Cerebellar cortex (tissue), 1 donor: ENCODE data around the gene NOXRED1.
"Not testable (repeated sequence)": the region's sequence is repeated elsewhere in the genome, so short reads cannot be mapped to it uniquely, and the experiment has no call there.

Experiments used
- DNase-seq: peaks from one replicate; pipeline ENCODE4 v3.0.0-alpha.2; 2015; ENCODE audit warnings: low spot score

Gene NOXRED1, protein sequence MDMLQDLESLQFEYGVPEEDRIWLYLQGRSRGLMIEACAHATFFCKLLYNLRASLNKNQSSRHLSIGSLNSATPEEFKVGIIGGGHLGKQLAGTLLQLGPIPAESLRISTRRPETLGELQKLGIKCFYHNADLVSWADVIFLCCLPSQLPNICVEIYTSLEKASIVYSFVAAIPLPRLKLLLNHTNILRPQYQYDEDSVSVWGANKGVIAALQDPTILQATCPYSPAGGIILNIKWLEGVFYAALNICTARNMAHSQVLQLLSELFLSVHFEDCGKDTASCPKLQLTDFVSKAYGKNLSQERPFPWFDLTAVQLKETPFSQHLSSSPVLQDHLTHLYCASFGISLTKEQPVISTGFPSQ

DNA sequence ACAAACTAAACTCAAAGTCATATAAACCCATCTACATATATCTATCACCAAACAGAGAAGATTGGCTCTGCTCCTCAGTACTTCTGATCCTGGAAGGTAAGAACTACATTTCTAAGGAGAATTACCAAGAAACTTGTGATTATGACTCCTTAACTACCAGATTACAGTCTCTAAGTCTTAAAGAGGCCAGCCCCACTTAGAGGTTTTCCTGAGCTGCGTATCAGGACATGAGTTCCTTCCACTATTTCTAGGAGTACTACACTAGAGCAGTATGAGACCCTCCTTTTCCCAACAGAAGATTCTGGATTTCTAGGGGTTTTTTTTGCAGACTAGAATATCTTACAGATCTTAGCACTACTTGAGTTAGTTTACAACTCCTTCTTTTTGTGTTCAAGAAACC lies at the start of gene NOXRED1:
Gene NOXRED1, minus strand, starts transcription at position 101 of the 400 bp plus-strand sequence. CDS start 634 bp downstream, outside the sequence.
- DNase-seq: no peak

DNA sequence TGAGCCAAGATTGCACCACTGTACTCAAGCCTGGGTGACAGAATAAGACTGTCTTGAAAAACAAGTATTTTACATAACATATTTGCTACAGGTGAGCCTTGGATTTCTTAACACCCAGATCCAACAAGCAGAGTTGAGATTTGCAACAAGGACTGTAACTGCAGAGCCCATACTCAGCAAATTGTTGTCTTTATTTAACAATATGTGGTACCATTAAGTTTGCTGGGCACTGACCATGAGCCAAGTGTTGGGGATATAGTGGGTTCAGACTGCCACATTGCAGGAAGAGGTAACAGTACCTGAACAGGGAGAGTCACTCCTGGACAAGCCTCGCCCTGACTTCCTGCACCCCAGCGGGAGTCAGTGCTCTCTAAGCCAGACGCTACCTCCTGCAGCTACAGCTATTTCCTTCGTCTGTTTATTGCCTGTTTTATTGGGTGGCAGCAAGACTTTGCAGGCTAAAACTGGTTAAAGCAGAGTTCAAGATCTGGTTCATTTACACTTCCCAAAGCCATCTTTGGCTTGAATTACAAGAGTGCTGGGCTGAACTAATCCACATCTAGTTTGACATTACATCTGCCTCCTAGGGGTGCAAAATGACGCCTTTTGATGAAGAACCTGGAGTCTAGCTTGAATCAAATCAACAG lies 47.0 kb upstream of the NOXRED1 start:
- no peak for DNase-seq

DNA sequence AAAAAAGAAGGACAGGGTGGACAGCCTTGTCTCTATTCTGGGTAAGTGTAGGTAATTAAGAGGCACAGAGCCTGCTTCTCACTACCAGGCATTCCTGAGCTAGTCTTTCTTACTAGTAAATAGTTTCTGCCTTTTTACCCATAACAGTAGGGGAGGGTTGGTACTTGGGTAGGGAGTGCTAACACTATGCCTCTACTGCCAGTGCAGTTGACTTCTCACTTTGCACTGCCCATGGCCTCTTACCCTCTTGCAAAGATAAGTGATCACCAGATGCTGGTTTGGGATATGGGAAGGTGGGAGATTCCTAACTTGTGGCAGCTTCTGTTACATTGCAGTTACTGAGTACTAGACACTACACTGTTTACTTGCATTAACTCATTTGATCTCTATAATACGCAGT lies 46.2 kb upstream of the NOXRED1 start:
- DNase-seq: no peak

DNA sequence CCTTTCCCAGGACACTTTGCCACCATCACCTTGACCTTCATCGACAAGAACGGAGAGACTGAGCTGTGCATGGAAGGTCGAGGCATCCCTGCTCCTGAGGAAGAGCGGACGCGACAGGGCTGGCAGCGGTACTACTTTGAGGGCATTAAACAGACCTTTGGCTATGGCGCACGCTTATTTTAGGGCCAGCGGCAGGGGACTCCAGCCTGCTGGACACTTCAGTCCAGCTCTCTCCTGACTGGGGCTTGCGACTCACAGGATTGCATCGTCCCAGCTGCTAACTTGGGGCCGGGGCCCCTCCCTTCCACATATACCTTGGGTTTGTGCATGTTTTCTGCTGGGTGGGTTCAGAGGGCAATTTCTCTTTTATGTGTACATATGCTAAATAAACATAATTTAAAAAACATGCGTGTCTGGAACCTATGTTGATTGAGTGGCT lies 45.8 kb upstream of the NOXRED1 start:
- DNase-seq: no peak

DNA sequence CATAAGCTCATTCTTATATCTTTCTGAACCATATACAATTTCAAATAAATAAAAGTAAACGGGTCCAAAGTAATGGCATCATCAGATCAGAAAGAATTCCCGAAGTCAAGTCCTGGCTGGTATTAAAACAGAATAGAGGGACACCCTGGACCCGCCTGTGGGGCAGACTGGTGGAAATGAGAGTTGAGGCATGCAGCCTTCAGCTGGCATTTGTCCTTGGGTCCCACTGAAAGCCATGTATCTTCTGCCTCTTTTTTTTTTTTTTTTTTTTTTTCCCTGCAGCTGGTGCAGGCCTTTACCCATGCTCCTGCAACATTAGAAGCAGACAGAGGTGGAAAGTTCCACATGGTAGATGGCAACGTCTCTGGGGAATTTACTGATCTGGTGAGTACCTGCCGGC lies 44.5 kb upstream of the NOXRED1 start:
- DNase-seq: no peak

DNA sequence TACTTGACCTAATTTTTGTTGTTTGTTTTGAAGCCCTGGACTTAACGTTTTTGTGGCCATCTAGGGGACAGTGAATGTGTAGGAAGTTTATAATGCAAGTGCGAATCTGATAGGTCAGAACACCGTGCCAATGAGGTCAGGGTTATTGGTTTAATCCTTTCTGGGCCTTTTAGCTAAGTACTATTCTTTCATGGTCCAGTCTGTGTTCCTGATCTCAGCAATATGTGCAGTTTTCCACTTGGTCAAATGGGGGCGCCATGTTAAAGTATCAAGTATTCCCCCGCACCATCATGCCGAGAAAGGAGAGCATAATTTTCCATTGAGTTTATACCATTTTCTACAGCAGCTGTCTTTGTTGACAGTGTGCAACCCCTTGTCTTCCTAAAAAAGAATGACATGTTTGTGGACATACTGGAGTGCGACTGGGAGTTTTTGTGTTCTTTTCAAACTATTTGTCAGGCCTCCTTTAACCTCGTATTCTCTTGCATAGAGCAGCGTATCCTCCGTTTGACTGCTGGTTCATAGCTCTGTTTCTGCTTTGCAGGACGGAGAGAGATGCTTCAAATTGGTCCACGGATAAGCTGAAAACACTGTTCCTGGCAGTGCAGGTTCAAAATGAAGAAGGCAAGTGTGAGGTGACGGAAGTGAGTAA lies 35.9 kb upstream of the NOXRED1 start:
- DNase-seq: peak; percentile 68

DNA sequence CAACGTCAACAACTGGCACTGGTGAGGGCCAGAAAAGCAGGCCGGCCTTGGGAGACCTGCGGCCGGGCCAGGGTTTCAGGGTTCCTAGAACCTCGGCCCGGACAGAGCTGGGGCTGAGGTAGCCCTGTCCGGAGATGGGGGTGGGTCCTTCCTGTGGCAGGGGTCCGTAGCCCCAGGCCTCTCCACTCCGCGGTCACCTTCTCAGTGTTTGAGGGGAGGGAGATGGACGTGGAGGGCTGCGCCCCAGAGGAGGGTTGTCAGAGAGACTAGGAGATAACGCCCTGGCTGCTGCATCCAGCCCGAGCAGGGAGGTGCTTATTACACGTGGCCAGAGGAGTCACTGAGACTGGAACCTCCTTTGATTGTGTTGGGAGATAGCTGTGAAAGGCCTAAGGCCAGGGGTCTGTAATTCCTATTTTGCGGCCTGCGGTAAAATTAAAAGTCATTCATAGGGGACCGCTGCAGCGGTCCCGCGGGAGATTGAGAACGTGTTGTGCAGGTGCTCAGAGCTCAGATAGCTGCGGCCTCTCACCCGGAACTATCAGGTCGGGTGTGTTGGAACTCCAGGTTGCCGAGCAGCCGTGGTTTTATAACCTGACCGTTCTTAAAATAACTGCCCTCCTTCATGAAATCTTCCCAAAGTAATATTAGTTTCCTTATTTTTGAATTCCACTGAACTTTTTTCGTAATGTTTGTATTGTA lies 35.1 kb upstream of the NOXRED1 start:
- peak; percentile 32 for DNase-seq

DNA sequence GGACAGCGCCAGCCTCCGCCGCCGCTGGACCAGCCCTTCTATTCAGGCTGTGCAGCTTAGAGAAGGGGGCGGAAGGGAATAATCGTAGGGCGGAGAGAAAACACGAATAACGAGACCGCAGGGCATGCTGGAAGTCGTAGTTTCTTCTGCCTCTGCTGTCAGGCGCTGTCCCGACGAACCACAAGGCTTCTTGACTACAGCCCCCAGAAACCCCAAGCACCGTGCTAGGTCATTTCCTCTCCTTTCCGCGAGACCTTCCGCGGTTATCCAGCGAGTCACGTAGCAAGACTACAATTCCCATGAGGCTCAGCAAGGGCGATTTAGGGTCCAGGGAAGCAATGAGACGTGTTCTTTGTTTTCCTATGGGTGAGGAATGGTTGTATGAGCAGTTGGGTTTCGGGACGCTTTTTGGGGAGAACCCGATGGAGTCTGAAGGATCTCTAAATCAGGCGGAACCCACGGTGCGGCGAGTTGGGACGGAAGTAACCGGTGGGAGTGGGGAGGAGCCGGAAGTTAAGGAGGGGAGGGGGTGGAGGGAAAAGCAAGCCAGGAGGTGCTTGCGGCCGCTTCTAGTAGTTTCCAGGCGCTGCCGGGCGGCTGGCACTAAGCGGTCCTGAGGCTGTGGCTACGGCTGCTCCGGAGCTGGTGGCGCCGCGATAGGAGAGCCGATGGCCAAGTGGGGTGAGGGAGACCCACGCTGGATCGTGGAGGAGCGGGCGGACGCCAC lies 34.4 kb upstream of the NOXRED1 start, which contains the start of the genes AHSA1 and VIPAS39:
Gene AHSA1, plus strand, starts transcription at position 572 of the 727 bp plus-strand sequence. Its CDS starts 97 bp downstream, at position 669.
Gene VIPAS39, minus strand, starts transcription at position 80 of the 727 bp plus-strand sequence. CDS start 3,499 bp downstream, outside the sequence.
- DNase-seq: peak; percentile 100

DNA sequence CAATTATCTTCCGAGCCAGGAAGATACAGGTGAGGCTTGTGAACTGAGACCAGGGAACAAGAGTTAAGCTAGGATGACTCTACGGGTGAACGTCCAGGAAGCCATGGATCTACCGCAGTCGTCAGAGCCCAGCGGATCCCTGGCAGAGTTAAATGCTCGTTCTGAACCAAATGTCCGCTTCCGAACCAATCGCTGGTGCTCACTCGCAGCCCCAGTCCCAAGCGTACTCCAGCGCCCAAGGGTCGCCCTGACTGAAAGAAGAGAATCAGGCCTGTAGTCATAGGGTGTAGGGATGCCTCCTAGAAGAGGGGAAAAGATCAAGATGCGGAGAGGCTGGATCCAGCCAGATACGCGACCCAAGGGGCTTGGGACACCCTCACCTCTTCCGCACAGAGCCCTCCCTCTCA lies 33.8 kb upstream of the NOXRED1 start:
- DNase-seq: no peak

DNA sequence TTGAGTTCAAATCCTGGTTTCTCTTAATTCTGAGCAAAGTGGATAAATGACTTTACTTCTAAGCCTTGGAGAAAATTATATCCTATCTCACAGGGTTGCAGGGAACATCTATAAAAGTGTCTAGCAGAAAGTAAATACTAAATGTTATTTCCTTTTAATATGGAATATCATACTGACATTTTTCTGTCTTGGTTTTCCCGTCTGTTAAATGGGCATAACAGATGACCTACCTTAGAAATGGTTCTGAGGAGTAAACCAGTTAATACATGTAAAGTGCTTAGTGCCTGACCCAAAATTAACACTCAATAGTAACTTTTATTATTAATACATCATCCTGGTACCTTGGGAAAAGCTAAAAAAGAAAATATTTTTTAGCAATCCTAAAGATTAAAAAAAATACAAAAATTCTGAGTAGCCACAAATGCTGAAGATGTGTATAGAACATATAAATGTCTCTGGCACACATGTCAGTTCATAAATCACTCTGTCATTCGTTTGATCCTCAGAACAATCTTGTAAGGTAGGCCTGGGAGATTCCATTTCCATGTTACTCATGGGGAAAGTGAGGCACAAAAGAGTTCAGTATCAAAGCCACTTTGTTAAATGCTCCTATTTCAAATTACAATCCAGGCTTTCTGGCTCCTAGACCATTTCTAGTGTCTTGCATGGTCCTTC lies 32.8 kb upstream of the NOXRED1 start:
- no peak for DNase-seq

DNA sequence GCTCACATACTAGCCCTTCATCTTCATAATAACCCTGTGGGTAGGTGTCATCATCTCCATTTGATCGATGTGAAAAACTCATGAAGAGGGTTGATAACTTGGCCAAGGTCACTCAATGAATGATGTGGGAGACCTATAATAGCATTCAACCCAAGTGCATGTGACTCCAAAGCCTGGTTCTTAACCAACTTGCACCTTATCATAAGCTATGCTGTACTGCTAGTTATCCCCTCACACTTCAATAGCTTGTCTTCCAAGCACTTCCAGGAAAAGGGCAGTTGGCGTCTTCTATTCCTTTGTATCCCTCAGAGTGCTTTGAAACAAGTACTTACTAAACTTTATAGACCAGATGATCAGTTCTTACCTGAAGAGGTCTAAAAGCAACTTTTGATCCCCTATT lies 18.9 kb upstream of the NOXRED1 start:
- no peak for DNase-seq

DNA sequence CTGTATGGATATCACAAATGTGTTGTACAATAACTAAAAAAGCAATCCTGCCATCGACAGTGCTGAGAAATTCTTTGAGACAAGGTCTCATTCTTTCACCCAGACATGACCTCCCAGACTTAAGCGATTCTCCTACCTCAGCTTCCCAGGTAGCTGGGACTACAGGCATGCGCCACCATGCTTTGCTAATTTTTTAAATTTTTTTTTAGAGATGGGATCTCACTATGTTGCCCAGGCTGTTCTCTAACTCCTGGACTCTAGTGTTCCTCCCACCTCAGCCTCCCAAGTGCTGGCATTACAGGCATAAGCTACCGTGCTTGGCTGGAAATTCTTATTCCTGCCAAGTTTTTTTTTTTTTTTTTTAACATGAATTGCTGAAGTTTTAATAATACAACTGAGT lies 16.5 kb upstream of the NOXRED1 start:
- DNase-seq: no peak

DNA sequence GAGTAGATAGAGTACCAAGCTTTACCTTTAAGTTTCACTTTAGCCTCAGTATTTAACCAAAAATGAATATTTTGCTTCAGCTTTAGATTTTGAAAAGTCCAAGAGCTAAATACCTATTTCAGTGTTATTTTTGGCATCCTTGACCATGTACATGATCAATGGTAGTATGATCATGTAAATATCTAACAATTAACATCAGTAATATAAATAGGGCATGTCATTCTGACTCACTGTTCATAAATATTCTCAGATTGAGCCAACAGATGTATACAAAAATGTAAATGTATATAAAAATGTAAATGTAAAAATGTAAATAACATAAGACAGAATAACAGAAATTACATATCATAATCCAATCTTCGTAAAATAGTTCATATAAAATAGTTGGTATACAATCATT lies 15.3 kb upstream of the NOXRED1 start:
- no peak for DNase-seq

DNA sequence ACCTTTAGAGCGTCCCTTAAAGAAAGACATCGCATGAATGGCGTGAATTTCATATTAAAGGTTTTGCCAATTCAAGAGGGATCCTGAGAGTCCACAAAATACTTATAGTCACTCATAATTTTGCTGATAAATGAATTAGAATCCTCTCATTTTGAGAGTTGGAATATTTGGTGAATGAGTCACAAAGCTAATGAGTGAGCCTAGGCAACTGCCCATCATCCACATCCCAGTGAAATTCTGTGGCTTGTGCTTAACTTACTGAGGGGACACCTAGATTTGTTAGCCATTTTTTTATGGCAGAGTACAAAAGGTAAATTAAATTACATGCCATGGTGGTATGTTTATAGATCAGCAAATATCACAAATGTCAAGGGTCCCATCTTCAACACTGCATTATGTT lies 12.7 kb upstream of the NOXRED1 start:
- DNase-seq: no peak

DNA sequence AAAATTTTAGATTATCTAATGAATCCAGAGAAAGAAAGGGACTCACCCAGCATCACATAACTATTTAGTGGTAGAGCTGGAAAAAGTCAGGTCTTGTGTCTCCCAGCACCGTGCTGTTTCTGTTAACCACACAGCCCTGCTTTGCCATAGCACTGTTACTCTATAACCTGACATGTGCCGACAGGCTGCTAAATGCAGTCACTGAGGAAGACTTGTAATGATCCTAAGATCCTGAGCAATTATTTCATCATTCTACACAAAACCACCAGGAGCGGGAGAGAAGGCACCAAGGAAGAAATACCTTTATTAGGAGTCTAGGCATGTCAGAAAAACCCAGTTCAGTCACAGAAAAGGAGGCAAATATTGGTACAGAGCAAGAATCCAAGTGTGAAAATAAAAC lies 3.1 kb upstream of the NOXRED1 start:
- DNase-seq: no peak

DNA sequence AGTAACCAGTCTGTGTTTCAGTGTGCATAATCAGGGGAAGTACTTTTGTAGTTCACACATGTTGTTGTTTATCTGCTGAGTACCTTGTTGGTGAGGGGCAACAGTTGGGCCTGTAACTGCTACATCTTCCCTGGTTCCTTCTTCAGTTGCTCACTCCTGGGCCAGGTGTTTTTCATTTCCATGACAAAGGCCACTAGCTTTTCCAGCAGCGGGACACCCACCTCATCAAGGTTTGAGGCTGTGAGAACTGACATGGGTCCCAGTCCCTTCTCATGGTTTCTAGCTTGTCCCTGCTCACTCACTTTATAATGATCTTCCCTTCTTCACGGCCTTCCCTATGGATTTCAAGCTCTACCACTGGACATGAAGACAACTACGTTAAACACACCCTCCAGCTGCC lies 1.5 kb upstream of the NOXRED1 start:
- no peak for DNase-seq

DNA sequence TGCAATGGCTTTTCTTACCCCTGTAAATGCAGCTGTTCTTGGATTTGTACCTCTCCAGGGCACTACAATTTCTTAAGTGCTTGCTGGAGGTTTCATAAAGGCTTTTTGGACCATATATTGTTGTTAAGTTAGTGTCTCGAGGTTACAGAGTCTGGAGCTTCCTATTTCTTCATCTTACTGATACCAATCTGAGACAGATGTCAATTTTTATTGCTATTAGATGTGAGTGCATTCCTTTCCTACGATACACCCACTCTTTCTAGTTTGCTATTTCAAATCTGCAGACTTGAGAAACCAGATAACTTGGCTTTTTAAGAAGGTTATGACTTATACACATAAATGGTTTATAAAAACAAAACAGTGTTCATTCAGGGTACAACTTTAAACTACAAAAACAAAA lies 2.1 kb downstream of the NOXRED1 start:
- DNase-seq: no peak

DNA sequence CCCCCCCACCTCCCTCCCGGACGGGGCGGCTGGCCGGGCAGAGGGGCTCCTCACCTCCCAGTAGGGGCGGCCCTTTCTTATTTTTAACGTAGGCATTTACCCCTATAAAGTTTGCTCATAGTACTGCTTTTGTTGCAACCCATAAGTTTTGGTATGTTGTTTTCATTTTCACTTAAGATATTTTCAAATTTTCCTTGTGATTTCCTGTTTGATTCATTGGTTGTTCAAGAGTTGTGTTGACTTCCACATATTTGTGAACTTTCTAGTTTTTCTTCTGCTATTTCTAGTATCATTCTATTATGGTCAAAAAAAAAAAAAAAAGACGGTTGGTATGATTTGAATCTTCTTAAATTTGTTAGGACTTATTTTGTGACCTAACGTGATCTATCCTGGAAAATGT lies 6.5 kb downstream of the NOXRED1 start:
- no peak for DNase-seq

DNA sequence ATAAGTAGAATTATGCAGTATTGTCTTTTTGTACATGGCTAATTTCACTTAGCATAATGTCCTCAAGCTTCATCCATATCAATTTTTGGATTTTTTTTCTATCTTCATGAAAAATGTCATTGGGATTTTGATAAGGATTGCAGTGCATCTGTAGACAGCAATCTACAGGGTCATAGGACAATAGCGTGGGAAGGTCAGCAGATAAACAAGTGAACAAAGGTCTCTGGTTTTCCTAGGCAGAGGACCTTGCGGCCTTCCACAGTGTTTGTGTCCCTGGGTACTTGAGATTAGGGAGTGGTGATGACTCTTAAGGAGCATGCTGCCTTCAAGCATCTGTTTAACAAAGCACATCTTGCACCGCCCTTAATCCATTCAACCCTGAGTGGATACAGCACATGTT lies 7.2 kb downstream of the NOXRED1 start:
- DNase-seq: not testable (repeated sequence)

DNA sequence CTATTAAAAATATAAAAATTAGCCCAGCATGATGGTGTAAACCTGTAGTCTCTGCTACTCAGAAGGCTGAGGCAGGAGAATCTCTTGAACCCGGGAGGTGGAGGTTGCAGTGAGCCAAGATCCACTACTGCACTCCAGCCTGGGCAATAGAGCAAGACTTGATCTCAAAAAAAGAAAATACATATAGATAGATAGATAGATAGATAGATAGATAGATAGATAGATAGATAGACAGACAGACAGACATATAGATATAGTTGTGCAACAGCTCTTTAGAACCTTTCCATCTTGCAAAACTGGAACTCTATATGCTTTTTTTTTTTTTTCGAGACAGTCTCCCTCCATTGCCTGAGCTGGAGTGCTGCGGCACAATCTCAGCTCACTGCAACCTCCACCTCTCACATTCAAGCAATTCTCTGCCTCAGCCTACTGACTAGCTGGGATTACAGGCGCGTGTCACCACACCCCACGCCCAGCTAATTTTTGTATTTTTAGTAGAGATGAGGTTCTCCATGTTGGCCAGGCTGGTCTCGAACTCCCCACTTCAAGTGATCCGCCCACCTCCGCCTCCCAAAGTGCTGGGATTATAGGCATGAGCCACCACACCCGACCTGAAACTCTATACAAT lies 7.8 kb downstream of the NOXRED1 start:
- DNase-seq: not testable (repeated sequence)
